HG03439 (cell line): ENCODE data around the gene GRIK4.
"Not testable (repeated sequence)": the region's sequence is repeated elsewhere in the genome, so short reads cannot be mapped to it uniquely, and the experiment has no call there.

Experiments used
- ATAC-seq: cut with Tn5 transposase; IDR thresholded peaks from one replicate; pipeline ENCODE4 v1.9.1; 2021; ENCODE audit warnings: mild to moderate bottlenecking, moderate library complexity; ENCODE audit not compliant: unreplicated experiment

Gene GRIK4

DNA sequence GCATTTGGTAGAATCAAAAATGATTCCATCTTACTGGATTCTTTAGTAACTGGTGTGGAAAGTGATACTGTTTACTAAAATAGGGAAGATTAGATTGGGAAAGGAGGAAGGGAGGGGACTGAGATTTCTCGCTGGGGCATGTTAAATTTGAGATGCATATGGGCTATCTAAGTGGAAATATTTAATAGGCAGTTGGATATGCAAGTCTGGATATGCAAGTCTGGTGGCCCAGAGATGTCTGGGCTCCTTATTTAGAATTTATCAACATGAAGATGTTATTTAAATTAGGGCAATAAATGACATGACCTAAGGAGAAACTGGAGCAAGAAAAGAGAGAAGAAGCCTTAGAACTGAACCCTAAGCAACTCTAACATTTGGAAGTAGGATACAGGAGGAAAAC is 495.4 kb downstream of the GRIK4 start:
- no peak for ATAC-seq

DNA sequence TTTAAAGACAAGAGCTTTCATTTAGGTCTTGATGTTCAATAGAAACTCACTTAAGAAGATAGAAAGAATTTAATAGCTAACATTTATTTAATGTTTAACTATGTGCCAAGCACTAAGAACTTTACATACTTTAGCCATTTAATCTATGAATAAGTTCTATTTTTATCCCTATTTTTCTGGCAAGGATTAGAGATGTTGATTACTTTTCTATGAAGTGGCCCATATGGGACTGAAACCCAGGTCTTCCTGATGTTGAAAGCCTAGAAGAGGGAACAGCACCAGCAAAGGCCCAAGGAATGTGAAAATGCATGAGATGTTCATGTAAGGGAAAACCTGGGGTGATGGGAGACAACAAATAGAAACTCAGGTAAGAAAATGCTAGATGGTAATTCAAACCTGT is 497.0 kb downstream of the GRIK4 start:
- no peak for ATAC-seq

DNA sequence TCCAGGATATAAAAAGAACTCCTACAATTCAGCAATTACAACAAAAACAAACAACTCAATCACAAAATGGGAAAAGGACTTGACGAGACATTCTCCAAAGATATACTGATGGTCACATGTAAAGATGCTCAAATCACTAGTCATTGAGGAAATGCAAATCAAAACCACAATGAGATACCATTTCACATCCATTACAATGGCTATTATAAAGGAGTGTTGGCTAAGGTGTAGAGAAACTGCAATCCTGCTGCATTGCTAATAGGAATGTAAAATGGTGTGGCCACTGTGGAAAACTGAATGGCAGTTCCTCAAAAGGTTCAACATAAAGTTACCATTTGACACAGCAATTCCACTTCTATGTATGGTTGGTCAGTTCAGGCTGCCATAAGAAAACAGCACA is 500.5 kb downstream of the GRIK4 start:
- ATAC-seq = no peak

- no peak for ATAC-seq
Observed at GRCh38 chr11:121018746-121019145, 507.2 kb downstream of the GRIK4 start.

GRCh38 chr11:121021718-121022117 is 510.2 kb downstream of the GRIK4 start:
- not testable (repeated sequence) for ATAC-seq

- peak; percentile 97 for ATAC-seq
Observed at GRCh38 chr11:121023848-121024751, 512.6 kb downstream of the GRIK4 start, which contains the start of gene TBCEL. Gene TBCEL, plus strand, starts transcription at chr11:121024102. Its CDS starts 21,589 bp downstream, at chr11:121045691.

GRCh38 chr11:121024989-121025388 is 513.4 kb downstream of the GRIK4 start:
- no peak for ATAC-seq

DNA sequence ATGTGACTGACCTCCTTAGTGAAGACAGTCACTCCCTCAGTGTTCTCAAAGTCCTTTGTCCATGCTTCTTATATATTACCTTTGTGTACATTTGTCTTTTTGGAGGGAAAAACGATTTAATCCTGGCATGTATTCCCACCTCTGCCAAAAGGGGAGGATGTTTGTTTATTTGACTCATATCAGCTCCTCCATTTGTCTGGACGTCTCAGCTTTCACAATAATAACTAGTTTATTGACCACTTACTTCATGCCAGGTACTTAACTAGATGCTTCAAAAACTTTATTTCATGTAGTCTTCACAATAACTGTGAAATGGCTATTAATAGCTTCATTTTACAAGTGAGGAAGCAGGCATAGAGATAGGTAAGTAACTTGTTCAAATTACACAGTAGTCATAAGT is 517.6 kb downstream of the GRIK4 start:
- ATAC-seq = no peak

DNA sequence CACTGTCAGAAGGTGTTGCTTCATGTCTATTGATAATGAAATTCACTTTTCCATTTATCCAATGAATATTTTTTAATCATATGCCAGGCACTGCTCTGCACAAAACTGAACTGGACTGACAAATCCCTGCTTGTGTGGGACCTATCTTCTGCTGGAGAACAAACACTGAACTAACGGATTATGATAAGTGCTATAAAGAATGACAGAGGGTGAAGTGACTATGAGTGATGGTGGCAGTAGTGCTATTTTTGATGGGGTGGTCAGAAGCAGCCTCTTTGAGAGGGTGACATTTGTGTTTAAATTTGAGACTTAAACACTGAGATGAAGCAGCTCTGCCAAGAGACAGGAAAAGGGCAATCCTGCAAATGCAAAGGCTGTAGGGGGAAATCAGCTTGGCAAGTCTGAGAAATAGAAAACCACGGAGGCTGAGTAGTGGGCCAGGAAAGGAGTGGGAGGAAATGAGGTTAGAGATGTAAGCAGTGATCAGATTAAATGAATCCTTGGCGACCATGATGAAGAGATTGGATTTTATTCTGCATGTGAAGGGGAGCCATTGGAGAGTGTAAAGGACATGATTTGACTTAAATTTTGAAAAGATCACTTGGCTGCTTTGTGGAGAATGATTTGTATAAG is 518.4 kb downstream of the GRIK4 start:
- no peak for ATAC-seq

- no peak for ATAC-seq
Observed at GRCh38 chr11:121031167-121031566, 519.6 kb downstream of the GRIK4 start.

GRCh38 chr11:121031648-121032047 is 520.1 kb downstream of the GRIK4 start:
- ATAC-seq = not testable (repeated sequence)

GRCh38 chr11:121032546-121032945 is 521.0 kb downstream of the GRIK4 start:
- ATAC-seq = no peak

- ATAC-seq = no peak
Observed at GRCh38 chr11:121033635-121034034, 522.1 kb downstream of the GRIK4 start.

DNA sequence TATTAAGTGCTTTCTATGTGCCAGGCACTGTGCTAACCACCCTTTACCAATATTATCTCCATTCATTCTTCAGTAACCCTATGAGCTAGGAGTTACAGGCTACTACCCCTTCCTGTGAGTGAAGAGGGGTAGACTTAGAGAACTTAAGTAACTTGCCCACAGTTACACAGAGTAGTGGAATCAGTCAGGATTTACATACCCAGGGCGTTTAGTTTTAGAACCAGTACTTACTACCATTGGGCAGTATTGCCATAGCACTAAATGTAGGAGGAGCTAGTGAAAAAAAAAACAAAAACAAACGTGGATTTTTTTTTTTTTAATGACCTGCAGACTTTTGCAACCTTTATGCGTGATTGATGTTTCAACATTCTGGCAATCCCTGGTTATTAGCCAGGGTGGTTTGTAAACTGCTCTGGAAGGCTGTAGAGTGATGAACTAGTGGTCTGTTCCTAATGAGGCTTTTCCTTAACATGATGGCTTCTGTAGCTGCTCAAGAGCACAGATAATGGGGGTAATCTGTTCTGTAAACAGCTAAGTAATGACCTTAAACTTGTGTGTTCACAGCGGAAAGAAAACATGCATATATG is 523.7 kb downstream of the GRIK4 start:
- no peak for ATAC-seq

- ATAC-seq = no peak
Observed at GRCh38 chr11:121035780-121036179, 524.2 kb downstream of the GRIK4 start.

DNA sequence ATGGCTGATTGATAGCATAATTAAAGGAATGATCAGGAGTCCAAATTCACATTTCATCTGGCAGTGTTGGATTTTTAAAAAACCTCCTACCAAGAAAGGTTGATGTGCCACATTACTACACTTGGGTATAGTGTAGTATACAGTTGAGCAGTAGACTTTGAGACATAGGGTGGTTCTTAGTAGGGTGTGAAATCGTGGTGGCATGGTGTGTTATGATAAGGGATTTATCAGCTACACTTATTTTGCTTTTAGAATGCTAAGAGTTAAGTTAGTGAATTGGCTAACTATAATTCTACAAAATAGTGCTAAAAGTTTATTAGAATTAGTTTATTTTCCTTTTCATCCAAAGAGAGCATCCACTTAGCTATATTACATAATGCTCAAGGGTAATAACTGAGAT is 525.5 kb downstream of the GRIK4 start:
- no peak for ATAC-seq
